Renal pelvis (tissue), 4 donors: ENCODE data around the gene AFG3L2. TPM values are rescaled to one million over a fixed set of nuclear protein-coding genes. Genes with fewer than 3 reads are reported as not detected.
"Not testable (repeated sequence)": the region's sequence is repeated elsewhere in the genome, so short reads cannot be mapped to it uniquely, and the experiment has no call there.

Source experiments
- DNase-seq: peaks from one replicate; pipeline ENCODE4 v3.0.0-alpha.2; 2013
- polyA plus RNA-seq, 3 donors: library from polyadenylated mRNA; unstranded; fragments of 120-200 nt; gene quantifications; one replicate each; pipeline ENCODE4 v1.2.1, GENCODE V29; 2013; ENCODE audit not compliant: insufficient read length in 3 of 3

The AFG3L2 gene
- polyA plus RNA-seq, 3 donors = 66.9 to 74.9 (median 72.0) TPM

DNA sequence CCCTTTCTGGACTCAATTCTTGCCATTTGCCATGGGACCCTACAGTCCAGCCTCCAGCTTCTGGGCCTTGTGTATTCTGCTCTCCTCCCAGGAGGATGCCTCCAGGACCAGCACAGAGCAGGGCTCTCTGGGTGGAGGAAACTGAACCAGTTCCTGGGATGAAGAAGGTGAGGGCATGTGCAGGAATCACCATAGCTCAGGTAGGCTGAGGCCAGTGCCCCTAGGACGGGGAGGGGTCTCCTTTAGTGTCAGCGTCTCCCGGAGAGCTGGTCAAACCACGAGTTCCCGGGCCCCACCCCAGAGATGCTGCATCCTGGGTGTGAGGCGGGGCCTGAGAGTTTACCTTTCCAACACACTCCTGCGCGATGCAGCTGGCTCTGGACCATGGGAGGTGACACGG, 24.9 kb upstream of the AFG3L2 start:
- DNase-seq = no peak

DNA sequence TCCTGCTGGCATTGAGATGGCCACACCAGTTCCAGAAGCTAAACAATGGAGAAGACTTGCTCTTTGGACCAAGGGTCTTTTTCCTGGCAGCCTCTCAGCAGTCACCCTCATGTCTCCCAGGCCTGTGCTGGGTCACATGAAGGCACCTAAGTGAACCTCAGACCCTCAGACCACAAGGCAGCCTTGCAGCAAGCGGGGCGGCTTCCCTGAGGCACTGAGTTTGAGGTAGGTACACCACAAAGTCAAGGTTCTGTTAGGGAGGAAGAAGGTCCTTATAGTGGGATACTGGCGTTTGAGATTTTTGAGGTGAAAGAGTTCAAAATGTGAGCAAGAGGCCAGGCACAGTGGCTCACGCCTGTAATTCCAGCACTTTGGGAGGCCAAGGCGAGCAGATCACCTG, 22.2 kb upstream of the AFG3L2 start:
- no peak for DNase-seq

GRCh38 chr18:12398625-12399024, 21.6 kb upstream of the AFG3L2 start:
- no peak for DNase-seq

- no peak for DNase-seq
Observed at GRCh38 chr18:12397793-12398192, 20.8 kb upstream of the AFG3L2 start.

DNA sequence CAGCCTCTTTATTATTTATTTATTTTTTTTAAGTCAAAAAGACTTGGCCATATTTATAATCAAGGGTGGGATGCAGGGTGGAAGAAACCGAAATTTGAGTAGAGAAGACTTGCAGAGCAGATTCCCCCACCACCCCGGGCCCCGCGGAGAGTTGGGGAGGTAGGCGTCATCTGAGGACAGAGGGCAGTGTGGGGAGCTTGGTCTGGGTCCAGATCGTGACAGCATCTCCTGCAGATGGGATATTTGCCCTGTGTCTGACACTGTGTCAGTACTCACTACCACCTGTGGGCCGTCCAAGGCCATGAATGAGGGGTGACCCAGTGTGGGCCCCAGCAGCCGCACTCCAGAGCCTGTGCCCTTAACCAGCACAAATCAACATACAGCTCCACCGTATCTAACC, 20.2 kb upstream of the AFG3L2 start:
- no peak for DNase-seq

GRCh38 chr18:12394428-12394827, 17.4 kb upstream of the AFG3L2 start:
- DNase-seq = no peak

DNA sequence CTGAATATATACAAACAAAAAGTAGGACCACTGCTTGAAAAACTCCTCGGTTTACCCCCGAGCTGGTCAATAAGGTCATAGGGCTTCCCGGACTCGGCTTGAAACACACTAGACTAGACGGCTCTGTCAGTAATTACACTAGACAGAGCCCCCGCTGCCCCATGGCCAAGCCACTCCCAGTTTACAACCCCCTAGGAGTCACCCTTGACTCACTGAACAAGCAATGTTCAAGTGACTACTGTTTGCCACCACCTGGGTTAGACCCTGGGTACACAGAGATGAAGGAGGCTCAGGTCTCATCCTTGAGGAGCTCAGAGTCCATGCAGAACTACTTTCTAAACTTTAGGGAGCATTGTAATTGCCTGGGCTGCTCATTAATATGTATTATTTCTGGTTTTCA, 17.0 kb upstream of the AFG3L2 start:
- no peak for DNase-seq

DNA sequence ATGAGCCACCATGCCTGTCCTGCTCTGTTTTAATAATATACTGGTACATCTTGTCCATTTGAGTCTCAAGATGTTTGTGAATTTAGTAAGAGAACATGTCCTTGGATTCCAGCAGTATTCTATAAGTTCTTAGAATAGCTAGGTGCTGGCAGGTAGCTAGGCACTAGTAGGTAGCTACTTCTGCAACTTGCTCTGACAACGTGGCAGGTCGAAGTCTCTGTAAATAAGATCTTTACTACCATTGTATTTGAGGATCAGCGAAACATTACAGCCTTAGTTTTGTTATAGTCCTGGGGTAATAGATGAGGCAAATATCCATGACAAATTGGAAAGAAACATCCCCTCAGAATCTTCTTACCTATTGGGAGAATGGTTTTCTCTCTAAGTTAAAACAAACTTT, 16.5 kb upstream of the AFG3L2 start:
- no peak for DNase-seq

GRCh38 chr18:12391487-12392165, 14.6 kb upstream of the AFG3L2 start:
- DNase-seq = peak; percentile 61

GRCh38 chr18:12388442-12388841, 11.4 kb upstream of the AFG3L2 start:
- no peak for DNase-seq

DNA sequence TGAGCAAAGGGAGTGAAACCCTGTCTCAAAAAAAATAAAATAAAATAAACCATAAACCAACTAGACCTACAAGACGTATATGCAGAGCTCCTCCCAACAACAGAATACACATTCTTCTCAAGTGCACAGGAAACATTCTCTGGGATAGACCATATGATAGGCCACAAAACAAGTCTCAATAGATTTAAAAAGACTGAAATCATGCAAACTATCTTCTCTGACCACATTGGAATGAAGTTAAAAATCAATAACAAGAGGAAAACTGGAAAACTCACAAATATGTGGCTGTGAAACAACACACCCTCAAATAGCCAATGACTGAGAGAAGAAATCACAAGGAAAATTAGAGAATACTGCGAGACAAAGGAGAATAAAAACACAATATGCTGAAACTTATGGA, 7.2 kb upstream of the AFG3L2 start:
- no peak for DNase-seq

GRCh38 chr18:12383759-12384158, 6.7 kb upstream of the AFG3L2 start:
- DNase-seq = not testable (repeated sequence)

GRCh38 chr18:12382221-12382814, 5.3 kb upstream of the AFG3L2 start:
- DNase-seq = not testable (repeated sequence)

DNA sequence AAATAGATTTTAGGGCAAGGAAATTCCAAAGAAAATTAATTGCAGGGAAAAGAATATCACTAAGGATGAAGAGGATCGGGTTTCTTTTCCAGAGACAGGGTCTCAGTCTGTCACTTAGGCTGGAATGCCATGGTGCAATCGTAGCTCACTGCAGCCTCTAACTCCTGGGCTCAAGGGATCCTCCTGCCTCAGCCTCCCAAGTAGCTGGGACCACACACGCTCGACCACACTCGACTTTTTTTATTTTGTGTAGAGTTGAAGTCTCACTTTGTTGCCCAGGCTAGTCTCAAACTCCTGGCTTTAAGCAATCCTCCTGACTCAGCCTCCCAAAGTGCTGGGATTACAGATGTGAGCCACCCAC, 1.2 kb upstream of the AFG3L2 start:
- DNase-seq = not testable (repeated sequence)

DNA sequence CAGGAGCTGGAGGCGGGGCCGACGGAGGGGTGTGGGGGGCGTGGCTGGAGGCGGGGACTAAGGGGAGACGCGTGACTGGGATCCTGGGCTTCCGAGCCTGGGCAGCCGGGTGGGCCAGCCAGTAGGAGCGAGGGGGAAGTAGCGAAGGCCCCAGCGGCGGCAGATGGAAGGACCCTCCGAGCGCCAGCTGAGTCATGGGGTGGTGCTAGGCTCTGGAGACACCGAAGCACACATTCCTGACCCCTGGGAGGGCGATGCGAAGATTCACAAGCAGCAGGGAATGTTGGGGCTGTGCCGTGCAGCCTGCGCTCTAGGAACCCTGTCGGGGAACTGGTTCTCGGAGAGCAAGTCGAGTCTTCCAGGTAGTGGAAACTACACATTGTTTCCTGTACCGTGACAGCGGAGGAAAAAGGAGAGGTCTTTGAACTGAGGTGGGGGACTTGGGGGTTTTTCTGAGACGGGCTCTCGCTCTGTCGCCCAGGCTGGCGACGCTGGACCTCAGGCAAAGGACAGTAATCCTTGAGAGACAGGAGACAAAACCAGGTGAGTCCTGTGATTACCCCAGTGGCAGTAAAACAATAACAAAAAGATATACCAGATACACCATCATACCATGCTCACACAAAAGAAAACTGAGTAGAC, 650 bp upstream of the AFG3L2 start:
- DNase-seq = no peak

DNA sequence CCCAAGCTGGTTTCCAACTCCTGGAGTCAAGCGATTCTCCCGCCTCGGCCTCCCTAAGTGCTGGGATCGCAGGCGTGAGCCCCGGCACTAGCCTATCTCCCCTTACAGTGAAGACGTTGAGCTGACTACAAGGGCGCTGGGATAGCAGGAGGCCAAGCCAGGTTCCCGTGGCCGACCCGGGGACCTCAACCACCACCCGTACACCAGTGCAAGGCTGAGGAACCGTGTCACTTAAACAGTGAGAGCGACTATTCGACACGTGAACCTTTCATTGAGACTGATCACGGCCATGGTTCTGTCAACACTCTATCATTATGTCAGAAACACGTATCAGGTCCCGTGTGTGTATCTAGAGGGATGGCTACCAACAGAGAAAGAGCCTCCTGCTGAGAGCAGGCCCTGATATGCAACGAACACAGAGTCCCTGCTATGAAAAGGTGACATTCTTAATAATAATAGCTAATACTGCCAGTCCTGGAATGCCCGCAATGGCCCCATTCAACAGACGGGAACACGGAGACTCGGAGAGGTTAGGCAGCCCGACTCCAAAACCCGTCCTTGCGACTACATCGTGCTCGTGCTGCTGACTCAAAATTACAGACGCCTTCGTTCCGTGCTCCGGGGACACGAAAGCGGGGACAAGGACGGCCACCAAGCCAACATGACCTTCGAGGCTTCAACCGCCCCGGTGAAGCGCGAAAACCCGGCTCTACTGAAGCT, 833 bp downstream of the AFG3L2 start:
- no peak for DNase-seq

GRCh38 chr18:12374401-12374800, 2.6 kb downstream of the AFG3L2 start:
- DNase-seq = no peak

- no peak for DNase-seq
Observed at GRCh38 chr18:12373771-12374116, 3.3 kb downstream of the AFG3L2 start.

DNA sequence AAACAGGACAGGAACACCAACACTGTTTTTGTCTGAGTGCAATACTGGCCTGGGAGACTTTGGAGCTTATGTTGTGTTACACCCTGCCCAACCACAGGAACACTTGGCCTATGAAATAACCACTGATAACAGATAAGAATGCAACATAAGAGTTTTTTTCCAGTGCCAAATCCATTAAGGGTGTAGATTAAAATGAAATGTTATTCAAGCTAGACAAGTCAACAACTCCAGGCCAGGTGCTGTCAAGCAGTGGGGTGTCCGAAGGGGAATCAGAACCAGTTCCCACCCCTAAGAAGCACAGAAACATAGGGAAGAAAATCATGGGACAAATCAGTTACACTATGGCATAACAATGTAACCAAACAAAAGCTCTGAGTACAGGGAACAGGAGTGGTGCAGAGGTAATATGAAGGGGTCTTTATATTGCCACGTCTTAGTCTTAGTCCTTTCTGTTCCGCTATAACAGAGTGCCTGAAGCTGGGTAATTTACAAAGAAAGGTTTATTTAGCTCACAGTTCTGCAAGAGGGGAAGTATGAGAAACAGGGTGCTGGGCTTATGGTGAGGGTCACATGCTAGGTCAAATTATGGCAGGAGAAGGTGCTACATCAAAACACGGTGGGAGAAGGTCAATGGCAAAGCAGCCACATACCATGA, 3.8 kb downstream of the AFG3L2 start:
- DNase-seq = no peak

GRCh38 chr18:12372406-12372805, 4.6 kb downstream of the AFG3L2 start:
- DNase-seq = no peak

DNA sequence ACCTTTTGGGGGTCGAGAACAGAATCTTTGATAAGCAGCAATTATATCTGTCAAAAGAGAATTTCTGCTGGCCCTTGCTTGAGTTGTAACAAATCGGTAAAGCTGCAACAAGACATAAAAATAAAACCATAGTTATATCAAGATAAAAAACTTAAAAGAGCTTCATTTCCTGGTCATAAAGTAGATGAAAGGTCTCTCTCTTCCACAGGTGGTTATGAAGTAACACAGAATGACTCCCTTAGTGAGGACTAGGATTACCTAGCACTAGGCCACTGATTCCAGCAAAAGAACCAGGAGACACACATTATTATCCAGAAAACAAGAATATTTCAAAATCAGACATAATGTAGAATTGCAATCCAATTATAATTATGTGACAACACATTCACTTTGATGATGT, 5.4 kb downstream of the AFG3L2 start:
- no peak for DNase-seq

DNA sequence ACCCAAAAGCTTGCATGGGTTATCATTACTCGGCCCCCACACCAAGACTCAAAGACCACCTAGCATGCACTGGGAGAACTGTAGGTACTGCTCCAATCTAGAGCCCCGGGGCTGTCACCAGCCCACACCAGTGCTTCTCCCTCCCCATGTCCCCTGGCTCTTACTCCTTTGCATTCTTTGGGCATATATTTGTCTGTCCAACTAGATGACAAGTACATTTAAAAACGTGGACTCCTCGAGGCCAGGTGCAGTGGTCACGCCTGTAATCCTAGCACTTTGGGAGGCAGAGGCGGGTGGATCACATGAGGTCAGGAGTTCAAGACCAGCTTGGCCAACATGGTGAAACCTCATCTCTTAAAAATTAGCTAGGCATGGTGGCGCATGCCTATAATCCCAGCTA, 7.8 kb downstream of the AFG3L2 start:
- no peak for DNase-seq

- no peak for DNase-seq
Observed at GRCh38 chr18:12366784-12367183, 10.2 kb downstream of the AFG3L2 start.
